ENCODE measurements around the gene CTSK.

- no peak for TF ChIP-seq POLR2A (IDR thresholded peaks at IDR 0.05)
- no peak for TF ChIP-seq CTCF (IDR thresholded peaks at IDR 0.05)
- no peak for TF ChIP-seq EP300 (IDR thresholded peaks at IDR 0.05)
Measured at GRCh38 chr1:150810958-150811659, 3.0 kb upstream of the CTSK start.

Data from tibial nerve (tissue), 4 donors.